Measurements from ENCODE around the gene TBC1D14. TPM values are rescaled to one million over a fixed set of nuclear protein-coding genes. Genes with fewer than 3 reads are reported as not detected.
A peak's percentile ranks its signal among the peaks of the same experiment; 100 is the strongest.

Gene TBC1D14
- total and polyA plus RNA-seq, 10 donors = 13.7 to 114 (median 68.4) TPM

DNA sequence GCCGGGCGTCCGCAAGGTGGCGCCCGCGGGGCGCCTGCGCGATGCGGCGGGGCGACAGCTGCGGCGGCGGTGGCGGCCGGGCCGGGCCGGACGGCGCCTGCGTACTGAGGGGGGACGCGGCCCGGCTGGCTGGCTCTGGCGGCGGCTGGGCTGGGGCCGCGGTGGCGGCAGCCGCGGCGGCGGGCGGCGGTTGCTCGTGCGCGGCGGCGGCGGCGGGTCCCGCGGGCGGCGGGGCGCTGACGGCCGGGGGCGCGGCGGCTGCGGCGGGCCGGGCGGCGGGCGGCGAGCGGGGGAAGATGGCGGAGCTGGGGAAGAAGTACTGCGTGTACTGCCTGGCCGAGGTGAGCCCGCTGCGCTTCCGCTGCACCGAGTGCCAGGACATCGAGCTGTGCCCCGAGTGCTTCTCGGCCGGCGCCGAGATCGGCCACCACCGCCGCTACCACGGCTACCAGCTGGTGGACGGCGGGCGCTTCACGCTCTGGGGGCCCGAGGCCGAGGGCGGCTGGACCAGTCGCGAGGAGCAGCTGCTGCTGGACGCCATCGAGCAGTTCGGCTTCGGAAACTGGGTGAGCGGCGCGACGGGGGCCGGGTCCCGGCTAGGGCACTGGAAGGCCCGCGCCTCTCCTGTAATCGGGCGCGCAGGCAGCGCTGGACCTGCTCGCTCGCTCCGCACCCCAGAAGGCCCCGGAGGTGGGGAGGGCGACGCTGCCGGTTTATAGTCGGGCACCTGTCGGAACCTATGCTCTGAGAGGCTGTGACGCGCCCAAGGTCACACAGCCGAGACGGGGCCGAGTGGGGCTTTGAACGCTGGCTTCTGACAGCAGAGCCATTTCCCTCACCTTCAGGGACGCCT, 133.9 kb downstream of the TBC1D14 start, which contains the start of gene TADA2B:
TSS of gene TADA2B (plus strand) at position 89 of the 853 bp plus-strand sequence. CDS start at position 297, 208 bp downstream.
- Histone ChIP-seq H3K27ac (peak within 1 kb of the TSS; percentile 88 to 98 (median 92)), H3K4me1 (peaks cover 32 to 68% (median 58%) of the 10 kb centered on the region in 6 donors), H3K4me3 (peak within 1 kb of the TSS; percentile 85 to 98 (median 92)), H3K27me3 (replicated peaks in 1 of 7) (no peaks in the 10 kb centered on the region), H3K36me3 (peaks cover 0 to 29% (median 0%) of the 10 kb centered on the region in 6 donors), H3K9me3 (no peaks in the 10 kb centered on the region)
- 0 to 1% (median 0%) methylated on average over 28 to 119 of the region's 119 CpGs for WGBS, 5 donors
- TF ChIP-seq POLR2AphosphoS5 (IDR thresholded peaks at IDR 0.05) = peak; percentile 18 to 80 (median 69)
- TF ChIP-seq, protein P1, sequence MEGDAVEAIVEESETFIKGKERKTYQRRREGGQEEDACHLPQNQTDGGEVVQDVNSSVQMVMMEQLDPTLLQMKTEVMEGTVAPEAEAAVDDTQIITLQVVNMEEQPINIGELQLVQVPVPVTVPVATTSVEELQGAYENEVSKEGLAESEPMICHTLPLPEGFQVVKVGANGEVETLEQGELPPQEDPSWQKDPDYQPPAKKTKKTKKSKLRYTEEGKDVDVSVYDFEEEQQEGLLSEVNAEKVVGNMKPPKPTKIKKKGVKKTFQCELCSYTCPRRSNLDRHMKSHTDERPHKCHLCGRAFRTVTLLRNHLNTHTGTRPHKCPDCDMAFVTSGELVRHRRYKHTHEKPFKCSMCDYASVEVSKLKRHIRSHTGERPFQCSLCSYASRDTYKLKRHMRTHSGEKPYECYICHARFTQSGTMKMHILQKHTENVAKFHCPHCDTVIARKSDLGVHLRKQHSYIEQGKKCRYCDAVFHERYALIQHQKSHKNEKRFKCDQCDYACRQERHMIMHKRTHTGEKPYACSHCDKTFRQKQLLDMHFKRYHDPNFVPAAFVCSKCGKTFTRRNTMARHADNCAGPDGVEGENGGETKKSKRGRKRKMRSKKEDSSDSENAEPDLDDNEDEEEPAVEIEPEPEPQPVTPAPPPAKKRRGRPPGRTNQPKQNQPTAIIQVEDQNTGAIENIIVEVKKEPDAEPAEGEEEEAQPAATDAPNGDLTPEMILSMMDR (IDR thresholded peaks at IDR 0.05 in 8 of 11, conservative IDR thresholded peaks at IDR 0.05 in 3 of 11) = peak in 1 of 11 experiments; percentile 9
- no peak for TF ChIP-seq POLR2A (IDR thresholded peaks at IDR 0.05)
- intact Hi-C loops (cut with DNase I; ENCODE audit: low total_unique reads) = loop anchor here (10.0 kb wide), 1 partner anchor 69 kb away; no protein-coding TSS in a partner anchor
- DNase-seq = peak; percentile 94

DNA sequence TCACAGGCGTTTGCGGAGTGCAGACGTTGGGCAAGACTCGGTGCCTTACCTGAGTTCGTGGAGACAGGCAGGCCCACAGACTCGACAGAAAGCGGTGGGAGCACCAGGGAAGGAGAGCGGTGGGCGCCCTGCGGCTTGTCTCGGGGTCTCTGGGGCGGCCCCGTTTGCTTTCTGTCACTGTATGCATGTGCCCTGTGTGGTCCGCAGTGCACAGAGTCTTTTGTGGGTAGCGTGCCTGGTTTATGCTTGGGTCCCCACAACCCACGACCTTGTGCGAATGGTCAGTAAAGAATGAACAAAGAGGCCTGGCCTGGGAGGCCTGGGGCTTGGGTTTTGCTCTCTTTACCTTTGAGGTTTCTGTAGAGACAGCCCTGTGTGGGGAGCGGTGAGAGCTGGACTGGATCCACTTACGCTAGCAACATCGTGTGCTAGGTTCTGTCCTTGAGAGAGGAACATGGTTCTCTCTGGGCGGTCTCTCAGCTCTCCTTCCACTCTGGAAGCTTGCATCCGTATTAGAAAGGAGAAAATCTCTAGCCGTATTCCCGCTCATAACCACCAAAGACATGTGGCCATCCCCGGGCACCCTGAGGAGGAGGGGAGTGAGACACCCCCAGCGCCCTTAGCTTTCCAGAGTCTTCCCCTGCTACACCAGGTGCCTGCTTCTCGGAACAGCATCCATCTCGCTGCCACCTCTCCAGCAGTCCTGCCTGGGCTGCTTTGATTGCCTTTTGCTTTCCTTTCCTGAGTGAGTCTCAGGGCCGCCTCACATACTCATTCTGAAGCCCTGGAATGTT, 134.7 kb downstream of the TBC1D14 start:
- no peak for DNase-seq
- Histone ChIP-seq H3K4me1 (peaks cover 32 to 74% (median 58%) of the 10 kb centered on the region in 6 donors), H3K27ac (peak overlapping the region; percentile 88 to 98 (median 92)), H3K9me3 (no peaks in the 10 kb centered on the region), H3K36me3 (peaks cover 0 to 37% (median 0%) of the 10 kb centered on the region in 6 donors), H3K4me3 (peak overlapping the region; percentile 66 to 94 (median 86)), H3K27me3 (replicated peaks in 1 of 7) (no peaks in the 10 kb centered on the region)
- intact Hi-C loops (cut with DNase I; ENCODE audit: low total_unique reads) = loop anchor here (10.0 kb wide), 1 partner anchor 70 kb away; no protein-coding TSS in a partner anchor
- TF ChIP-seq POLR2A (IDR thresholded peaks at IDR 0.05) (no peak), POLR2AphosphoS5 (IDR thresholded peaks at IDR 0.05) (no peak)
- TF ChIP-seq, protein P1 (IDR thresholded peaks at IDR 0.05 in 8 of 11, conservative IDR thresholded peaks at IDR 0.05 in 3 of 11) = no peak
- WGBS, 5 donors = 28 to 39% (median 31%) methylated on average over 22 to 29 of the region's 29 CpGs

- Histone ChIP-seq H3K4me1 (peaks cover 32 to 86% (median 62%) of the 10 kb centered on the region in 6 donors), H3K4me3 (peak overlapping the region in 2 of 8 donors; percentile 77 to 93), H3K9me3 (no peaks in the 10 kb centered on the region), H3K27me3 (replicated peaks in 1 of 7) (no peaks in the 10 kb centered on the region), H3K27ac (no peak overlapping the region), H3K36me3 (peaks cover 0 to 48% (median 0%) of the 10 kb centered on the region in 6 donors)
- intact Hi-C loops (cut with DNase I; ENCODE audit: low total_unique reads) = loop anchor here (10.0 kb wide), 1 partner anchor 71 kb away; no protein-coding TSS in a partner anchor
- DNase-seq = no peak
- WGBS, 5 donors = 78 to 90% (median 87%) methylated on average over 8 of the region's 8 CpGs
- TF ChIP-seq, protein P1 (IDR thresholded peaks at IDR 0.05 in 8 of 11, conservative IDR thresholded peaks at IDR 0.05 in 3 of 11) = no peak
- TF ChIP-seq POLR2A (IDR thresholded peaks at IDR 0.05) (no peak), POLR2AphosphoS5 (IDR thresholded peaks at IDR 0.05) (no peak)
Observed at GRCh38 chr4:7045553-7045952, 135.9 kb downstream of the TBC1D14 start.

Data from spleen (tissue), 11 donors.